K562 (cell line): ENCODE measurements around the gene CFDP1. TPM values are rescaled to one million over a fixed set of nuclear protein-coding genes. Genes with fewer than 3 reads are reported as not detected.

Experiments
- ATAC-seq: fragments of 200-7000 bp; cut with Tn5 transposase; 3 replicates; pipeline ENCODE4 v1.9.1; 2020; ENCODE audit warnings: moderate library complexity
- BruUV-seq: library from RNA; stranded (reverse); fragments of 400-500 nt; replicated peaks from 2 replicates; lab custom pipeline; 2021; lab: Mats Ljungman, UMichigan
- CTCF ChIA-PET: fragments of 300-600 bp; formaldehyde crosslinking; extraction: SDS; loops from one replicate; lab custom pipeline; 2021; ENCODE audit warnings: low intra/inter-chr PET ratio; lab: Yijun Ruan, JAX
- POLR2A ChIA-PET: fragments of 300-600, 350-650 bp; sonication (Branson Sonifier 250); formaldehyde crosslinking; extraction: SDS; loops from one replicate; lab custom pipeline; 2021; ENCODE audit warnings: antibody characterized with exemption, inconsistent platforms; lab: Yijun Ruan, JAX
- DNase-seq, 4 experiments: peaks; one replicate each; pipeline versions ENCODE4 v3.0.0 to v3.0.0-alpha.2; 2011 to 2018; ENCODE audit warnings: low spot score in 3 of 4, mixed read lengths in 3 of 4; ENCODE audit errors: extremely low read depth in 1 of 4
- FAIRE-seq: peaks from 2 replicates; lab custom pipeline; 2011; peaks lifted over from hg19 to GRCh38; lab: Jason Lieb, UNC
- H2AFZ ChIP-seq: 2 replicates; pipeline ENCODE4 v1.6.0; 2011; ENCODE audit warnings: low read depth, low read length, control low read depth, inconsistent platforms
- H3K27ac ChIP-seq: fragments of 200-600 bp; 3 replicates; pipeline ENCODE4 v1.8.0; 2011; ENCODE audit warnings: low read depth, mild to moderate bottlenecking, control low read depth, inconsistent platforms, low read length, moderate library complexity, mixed read lengths; ENCODE audit errors: extremely low read depth
- H3K27me3 ChIP-seq, 2 experiments: fragments of 300-600 bp in 1 of 2; 2 replicates in 1 of 2; 3 replicates in 1 of 2; pipeline versions ENCODE4 v1.6.0 to v1.8.0; 2011; ENCODE audit warnings: inconsistent platforms in 2 of 2, low read length in 2 of 2, mild to moderate bottlenecking in 1 of 2, mixed read lengths in 1 of 2, moderate library complexity in 1 of 2; ENCODE audit not compliant: control insufficient read depth in 2 of 2, insufficient read depth in 2 of 2
- H3K36me3 ChIP-seq: fragments of 300-600 bp; 3 replicates; pipeline ENCODE4 v1.8.0; 2011; ENCODE audit warnings: mild to moderate bottlenecking, low read length, inconsistent platforms; ENCODE audit not compliant: control insufficient read depth, insufficient read depth
- H3K4me1 ChIP-seq, 2 experiments: fragments of 200-600 bp in 1 of 2; replicated peaks in 1 of 2; 2 replicates in 1 of 2; 3 replicates in 1 of 2; pipeline versions ENCODE4 v1.5.1 to v1.8.0; 2011; ENCODE audit warnings: inconsistent platforms in 2 of 2, low read length in 2 of 2, mild to moderate bottlenecking in 1 of 2, mixed read lengths in 1 of 2, moderate library complexity in 1 of 2; ENCODE audit not compliant: control insufficient read depth in 2 of 2, insufficient read depth in 2 of 2
- H3K4me2 ChIP-seq: 2 replicates; pipeline ENCODE4 v1.6.1; 2011; ENCODE audit warnings: low read length, control low read depth, inconsistent platforms, mixed read lengths; ENCODE audit not compliant: insufficient read depth
- H3K4me3 ChIP-seq: fragments of 200-600 bp; sonication (generic), shearing (Covaris generic); 2 replicates; pipeline ENCODE4 v1.5.1; 2016; ENCODE audit warnings: control low read depth, inconsistent platforms
- H3K79me2 ChIP-seq: fragments of 200-600 bp; 3 replicates; pipeline ENCODE4 v1.8.0; 2011; ENCODE audit warnings: low read length, inconsistent platforms; ENCODE audit not compliant: control insufficient read depth, insufficient read depth
- H3K9ac ChIP-seq, 2 experiments: 2 replicates each; pipeline versions ENCODE4 v1.6.0 to v1.6.1; 2011; ENCODE audit warnings: low read depth in 2 of 2, low read length in 2 of 2, control low read depth in 1 of 2, inconsistent platforms in 1 of 2, mild to moderate bottlenecking in 1 of 2, mixed read lengths in 1 of 2; ENCODE audit not compliant: insufficient read depth in 1 of 2
- H3K9me1 ChIP-seq: one replicate; pipeline ENCODE4 v1.6.0; 2011; ENCODE audit warnings: inconsistent platforms, mild to moderate bottlenecking, low read length, moderate library complexity; ENCODE audit not compliant: control insufficient read depth, insufficient read depth
- H3K9me3 ChIP-seq: replicated peaks from 2 replicates; pipeline ENCODE4 v1.5.1; 2011; ENCODE audit warnings: low read depth, low read length, inconsistent platforms; ENCODE audit not compliant: control insufficient read depth, insufficient read depth
- H4K20me1 ChIP-seq: replicated peaks from 2 replicates; pipeline ENCODE4 v1.6.1; 2011; ENCODE audit warnings: low read length, inconsistent platforms, mixed read lengths; ENCODE audit not compliant: control insufficient read depth, insufficient read depth
- CC2D1A ChIP-seq: fragments of 450-650 bp; IDR thresholded peaks from 2 replicates; pipeline ENCODE4 v1.6.1; 2017; ENCODE audit warnings: mild to moderate bottlenecking
- EP300 ChIP-seq: IDR thresholded peaks from 2 replicates; pipeline ENCODE4 v1.6.1; 2012; ENCODE audit warnings: low read length, improper control_type of control experiment
- KLF16 ChIP-seq: IDR thresholded peaks from 2 replicates; pipeline ENCODE4 v1.6.1; 2016; ENCODE audit warnings: antibody characterized with exemption
- LARP7 ChIP-seq: fragments of 450-650 bp; IDR thresholded peaks from 2 replicates; pipeline ENCODE4 v1.6.1; 2016
- MCM2 ChIP-seq: fragments of 450-650 bp; IDR thresholded peaks from 2 replicates; pipeline ENCODE4 v1.6.1; 2017; ENCODE audit warnings: low read depth, mild to moderate bottlenecking
- MTA2 ChIP-seq: fragments of 450-650 bp; IDR thresholded peaks from 2 replicates; pipeline ENCODE4 v1.6.1; 2016; ENCODE audit warnings: low read depth
- SRSF9 ChIP-seq: fragments of 200-400 bp; formaldehyde crosslinking; IDR thresholded peaks from 2 replicates; pipeline ENCODE4 v1.6.1; 2017; ENCODE audit warnings: low read depth, low read length, borderline replicate concordance
- THRAP3 ChIP-seq: fragments of 450-650 bp; IDR thresholded peaks from 2 replicates; pipeline ENCODE4 v1.6.1; 2016; ENCODE audit warnings: mild to moderate bottlenecking, inconsistent platforms, borderline replicate concordance
- ZNF707 ChIP-seq: fragments of 250-450 bp; sonication (Bioruptor Pico); conservative IDR thresholded peaks from 2 replicates; pipeline ENCODE4 v1.8.0; 2022; ENCODE audit warnings: inconsistent platforms, mild to moderate bottlenecking, moderate library complexity
- WGBS: fragments of 100-300 bp; shearing (Covaris generic); methylation state at CpG from one replicate; pipeline ENCODE4 v1.1.6; 2016; ENCODE audit warnings: low coverage, mixed read lengths; ENCODE audit not compliant: insufficient coverage; ENCODE audit errors: missing lambda C conversion rate; 5-methylcytosine and 5-hydroxymethylcytosine counted together
- in situ Hi-C: fragments of 300-500 bp; cut with MboI; formaldehyde crosslinking; loops from 4 replicates; pipeline ENCODE4 v1.15.0; 2018; ENCODE audit warnings: inconsistent platforms, mixed read lengths
- intact Hi-C: fragments of 100-400 bp; cut with micrococcal nuclease; formaldehyde crosslinking; loops from 2 replicates; pipeline ENCODE4 v1.14.2; 2022
- polyA plus RNA-seq, 8 experiments: library from polyadenylated mRNA; depleted of rRNA in 4 of 8; stranded (reverse) in 5 of 8; unstranded in 3 of 8; fragments of >200 nt; fragmentation: Nextera tagmentation in 2 of 8; fragmentation: Illumina TruSeq in 1 of 8; extraction: Ambion mirVana in 2 of 8; extraction: Trizol in 1 of 8; gene quantifications; 2 replicates each; pipeline versions ENCODE4 v1.2.1 to v1.2.3, GENCODE V29; 2011 to 2014; ENCODE audit warnings: inconsistent platforms in 1 of 8, missing spikeins in 1 of 8
- total RNA-seq, 7 experiments: library from RNA; depleted of rRNA in 6 of 7; stranded (reverse); fragments of >200 nt in 6 of 7; fragmentation: Illumina TruSeq in 2 of 7; extraction: Trizol in 2 of 7; gene quantifications; 2 replicates each; pipeline versions ENCODE4 v1.2.1 to v1.2.3, GENCODE V29; 2011 to 2021; ENCODE audit warnings: low replicate concordance in 1 of 7
- TF ChIP-seq, protein P1 (sequence below): fragments of 250-450 bp; sonication (Bioruptor Pico); IDR thresholded peaks from 2 replicates; pipeline ENCODE4 v1.8.0; 2022; ENCODE audit warnings: inconsistent platforms, mild to moderate bottlenecking, moderate library complexity, borderline replicate concordance
- TF ChIP-seq, protein P2 (sequence below): fragments of 250-450 bp; sonication (Bioruptor Pico); IDR thresholded peaks from 2 replicates; pipeline ENCODE4 v1.8.0; 2021; ENCODE audit warnings: borderline replicate concordance, mild to moderate bottlenecking, moderate library complexity; ENCODE audit not compliant: poor library complexity, severe bottlenecking

CFDP1 gene
- total and polyA plus RNA-seq, 9 of the 15 experiments (the other 6 are each of a cell fraction or from before 2014, with no cell fraction given): 31.5 to 78.4 (median 61.7) TPM

DNA sequence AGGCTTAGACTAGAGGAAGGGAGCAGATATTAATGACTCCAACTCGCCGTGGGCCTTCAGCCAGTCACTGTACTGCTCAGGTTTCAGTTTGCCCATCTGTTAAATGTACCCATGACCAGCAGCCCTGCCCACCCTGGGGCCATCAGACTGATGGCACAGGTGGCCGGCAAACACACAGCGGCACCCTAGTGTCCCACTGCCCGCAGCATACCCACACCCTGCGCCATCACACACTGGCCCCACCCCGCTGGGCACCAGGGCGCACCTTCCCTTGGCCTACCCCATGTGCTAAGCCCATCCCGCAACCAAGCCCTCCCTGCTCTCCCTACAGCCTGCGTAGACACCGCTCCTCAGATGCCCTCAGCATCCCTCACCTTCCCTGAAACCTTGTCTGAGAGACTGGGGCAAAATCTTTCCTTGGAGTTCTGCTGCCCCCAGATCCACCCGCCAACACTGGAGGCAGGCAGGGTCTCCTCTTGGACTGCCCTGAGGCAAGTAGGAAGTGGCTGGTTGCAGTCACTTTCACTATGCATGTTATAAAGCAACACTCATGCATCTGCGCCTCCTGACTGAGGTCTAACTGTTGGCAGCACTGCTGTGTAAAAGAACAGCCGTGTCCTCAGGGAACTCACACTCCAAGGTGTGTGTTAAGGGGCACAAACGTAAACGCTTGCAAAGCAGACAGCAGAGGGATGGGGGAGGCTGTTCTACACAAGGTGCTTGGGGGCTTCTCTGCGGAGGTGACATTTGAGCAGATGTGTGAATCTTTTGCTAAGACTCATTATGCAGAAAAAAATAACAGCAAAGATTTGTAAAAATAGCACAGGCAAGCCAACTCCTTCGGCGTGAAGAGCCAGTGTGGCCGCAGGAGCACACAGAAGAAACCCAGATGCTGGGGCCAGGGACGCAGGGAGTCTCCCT is 175.2 kb downstream of the CFDP1 start:
- Histone ChIP-seq H3K9me3 (no peaks in the 10 kb centered on the region), H2AFZ (no peak overlapping the region), H3K4me1 (peaks cover 6 to 53% of the 10 kb centered on the region in 2 experiments; a peak in 3 of 5 replicates), H3K4me2 (no peak overlapping the region), H4K20me1 (peaks cover 13% of the 10 kb centered on the region), H3K9ac (peak overlapping the region in 1 of 2 experiments; percentile 72; a peak in 2 of 4 replicates), H3K27me3 (no peaks in the 10 kb centered on the region), H3K27ac (no peak overlapping the region), H3K9me1 (peaks cover 6% of the 10 kb centered on the region), H3K79me2 (0 out of 3 replicates have a peak, but pooled peaks cover 3% of the 10 kb centered on the region)
- POLR2A ChIA-PET: interaction anchor here (1.0 kb wide), 1 partner anchor 146 kb away, joined by 3 read pairs; no protein-coding TSS in a partner anchor
- ATAC-seq (no peak), DNase-seq (no peak), FAIRE-seq (no peak)
- in situ Hi-C loops: no loop called here
- BruUV-seq: no TSS peak
- CTCF ChIA-PET: no interaction called here
- WGBS: 59% methylated on average over 16 of the region's 21 CpGs
- TF ChIP-seq MTA2 (no peak), CC2D1A (no peak), LARP7 (no peak), MCM2 (no peak), SRSF9 (no peak), EP300 (no peak), ZNF707 (CRISPR knock-in tag) (no peak), THRAP3 (no peak), KLF16 (no peak)
- TF ChIP-seq, protein P1, sequence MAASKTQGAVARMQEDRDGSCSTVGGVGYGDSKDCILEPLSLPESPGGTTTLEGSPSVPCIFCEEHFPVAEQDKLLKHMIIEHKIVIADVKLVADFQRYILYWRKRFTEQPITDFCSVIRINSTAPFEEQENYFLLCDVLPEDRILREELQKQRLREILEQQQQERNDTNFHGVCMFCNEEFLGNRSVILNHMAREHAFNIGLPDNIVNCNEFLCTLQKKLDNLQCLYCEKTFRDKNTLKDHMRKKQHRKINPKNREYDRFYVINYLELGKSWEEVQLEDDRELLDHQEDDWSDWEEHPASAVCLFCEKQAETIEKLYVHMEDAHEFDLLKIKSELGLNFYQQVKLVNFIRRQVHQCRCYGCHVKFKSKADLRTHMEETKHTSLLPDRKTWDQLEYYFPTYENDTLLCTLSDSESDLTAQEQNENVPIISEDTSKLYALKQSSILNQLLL (CRISPR knock-in tag): no peak
- TF ChIP-seq, protein P2, sequence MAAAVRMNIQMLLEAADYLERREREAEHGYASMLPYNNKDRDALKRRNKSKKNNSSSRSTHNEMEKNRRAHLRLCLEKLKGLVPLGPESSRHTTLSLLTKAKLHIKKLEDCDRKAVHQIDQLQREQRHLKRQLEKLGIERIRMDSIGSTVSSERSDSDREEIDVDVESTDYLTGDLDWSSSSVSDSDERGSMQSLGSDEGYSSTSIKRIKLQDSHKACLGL: no peak
- TF ChIP-seq, all 486 proteins: peak for 0
- Histone ChIP-seq H3K36me3 (no peaks in the 10 kb centered on the region), H3K4me3 (no peak overlapping the region)
- intact Hi-C loops: no loop called here
